Prostate gland (tissue), 2 donors: Measurements from ENCODE around the gene SND1. TPM values are rescaled to one million over a fixed set of nuclear protein-coding genes. Genes with fewer than 3 reads are reported as not detected.

ENCODE experiments used
- DNase-seq: peaks from one replicate; pipeline ENCODE4 v3.0.0-alpha.2; 2019; ENCODE audit warnings: low spot score
- H3K27ac ChIP-seq, 2 donors: fragments of 200-600 bp; sonication (generic); 2 replicates each; pipeline ENCODE4 v1.5.1; 2017 to 2019
- H3K27me3 ChIP-seq: fragments of 200-600 bp; sonication (generic); replicated peaks from 2 replicates; pipeline ENCODE4 v1.5.1; 2019; ENCODE audit not compliant: insufficient read depth
- H3K36me3 ChIP-seq, 2 donors: fragments of 200-600 bp; sonication (generic); 1 replicate in 1 of 2; 2 replicates in 1 of 2; pipeline versions ENCODE4 v1.5.1 to v1.8.1; 2017 to 2019
- H3K4me1 ChIP-seq: fragments of 200-600 bp; sonication (generic); replicated peaks from 2 replicates; pipeline ENCODE4 v1.5.1; 2019
- H3K4me3 ChIP-seq, 2 donors: fragments of 200-600 bp; sonication (generic); 2 replicates each; pipeline ENCODE4 v1.5.1; 2017 to 2019
- H3K9me3 ChIP-seq: fragments of 200-600 bp; sonication (generic); 2 replicates; pipeline ENCODE4 v1.5.1; 2017
- CTCF ChIP-seq, 4 experiments: fragments of 200-600 bp in 2 of 4; fragments of 450-650 bp in 2 of 4; sonication (generic) in 2 of 4; IDR thresholded peaks; 1 replicate in 3 of 4; 2 replicates in 1 of 4; pipeline ENCODE4 v1.5.1; 2016 to 2019; ENCODE audit warnings: antibody characterized with exemption in 4 of 4, mild to moderate bottlenecking in 2 of 4, moderate library complexity in 2 of 4
- POLR2A ChIP-seq: fragments of 450-650 bp; IDR thresholded peaks from one replicate; pipeline ENCODE4 v1.6.1; 2016; ENCODE audit warnings: antibody characterized with exemption, mild to moderate bottlenecking
- POLR2AphosphoS5 ChIP-seq: sonication (generic); formaldehyde crosslinking; IDR thresholded peaks from one replicate; pipeline ENCODE4 v1.6.1; 2017; ENCODE audit warnings: antibody characterized with exemption
- WGBS: methylation state at CpG from one replicate; pipeline ENCODE4 v1.1.5; 2018; 5-methylcytosine and 5-hydroxymethylcytosine counted together
- intact Hi-C: fragments of 100-400 bp; cut with DNase I; formaldehyde crosslinking; loops from one replicate; pipeline ENCODE4 v1.14.2; 2022
- total RNA-seq, 2 donors: library from RNA; depleted of rRNA; stranded (reverse); fragments of >200 nt; gene quantifications; one replicate each; pipeline ENCODE4 v1.1.0, GENCODE V29; 2016

The SND1 gene
- total RNA-seq, 2 donors from 2014 or later = 175 to 190 TPM

DNA sequence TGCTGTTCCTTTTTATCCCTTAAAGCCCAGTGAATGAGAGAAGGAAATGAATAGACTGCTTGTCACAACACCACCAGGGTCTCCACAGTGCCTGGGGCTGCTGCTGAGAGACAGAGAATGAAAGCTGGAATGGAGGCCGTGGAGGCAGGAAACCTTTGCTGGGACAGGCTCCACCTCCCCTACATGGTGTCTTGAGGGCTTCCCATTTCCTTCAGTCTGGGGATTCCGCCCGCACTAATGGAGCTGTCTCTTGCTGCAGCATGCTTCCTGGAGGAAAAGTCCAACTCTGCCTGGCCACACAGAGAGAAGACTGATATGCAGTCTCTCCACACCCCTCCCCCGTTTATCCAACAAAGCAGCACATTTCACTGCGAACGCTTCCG is 324.7 kb downstream of the SND1 start:
- TF ChIP-seq POLR2A (no peak), CTCF (IDR thresholded peaks at IDR 0.05) (no peak), POLR2AphosphoS5 (no peak)
- H3K27ac ChIP-seq = no peak overlapping the region
- H3K4me1 ChIP-seq = no peaks in the 10 kb centered on the region
- no peaks in the 10 kb centered on the region for H3K27me3 ChIP-seq
- H3K9me3 ChIP-seq = no peaks in the 10 kb centered on the region
- intact Hi-C loops = no loop called here
- H3K36me3 ChIP-seq = no peaks in the 10 kb centered on the region
- WGBS = 97% methylated on average over 7 of the region's 7 CpGs
- H3K4me3 ChIP-seq = no peak overlapping the region
- DNase-seq = no peak

GRCh38 chr7:127978421-127978820 is 326.4 kb downstream of the SND1 start:
- intact Hi-C loops = no loop called here
- WGBS = 98% methylated on average over 4 of the region's 4 CpGs
- no peak overlapping the region for H3K4me3 ChIP-seq
- no peaks in the 10 kb centered on the region for H3K27me3 ChIP-seq
- H3K4me1 ChIP-seq = no peaks in the 10 kb centered on the region
- DNase-seq = no peak
- H3K27ac ChIP-seq = no peak overlapping the region
- no peaks in the 10 kb centered on the region for H3K9me3 ChIP-seq
- TF ChIP-seq POLR2AphosphoS5 (no peak), CTCF (IDR thresholded peaks at IDR 0.05) (no peak), POLR2A (no peak)
- H3K36me3 ChIP-seq = no peaks in the 10 kb centered on the region

DNA sequence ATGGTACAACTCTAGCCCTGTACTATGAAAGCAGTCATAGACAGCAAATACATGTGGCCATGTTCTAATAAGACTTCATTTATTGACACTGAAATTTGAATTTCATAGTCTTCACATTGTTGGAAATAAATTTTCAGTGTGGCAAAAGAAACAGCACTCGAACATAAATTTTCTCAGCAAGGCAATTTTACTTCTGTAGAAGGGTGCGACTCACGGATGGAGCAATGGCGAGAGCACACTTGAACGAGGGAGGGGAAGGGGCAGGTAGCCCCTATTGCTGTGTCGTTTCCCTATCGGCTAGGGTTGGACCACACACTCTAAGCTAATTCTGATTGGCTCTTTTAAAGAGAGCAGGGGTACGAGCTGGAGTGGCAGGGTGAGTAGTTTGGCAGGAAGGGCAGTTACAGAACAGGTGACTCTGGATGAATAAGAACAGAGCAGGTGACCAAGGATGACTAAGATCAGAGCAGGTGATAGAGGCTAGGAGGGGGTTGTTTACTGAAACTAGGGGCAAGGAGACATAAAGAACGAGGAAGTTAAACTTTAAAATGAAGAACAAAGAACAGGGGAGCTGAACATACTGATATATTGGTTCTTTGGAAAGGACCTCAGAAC is 327.2 kb downstream of the SND1 start:
- Histone ChIP-seq H3K27ac (no peak overlapping the region), H3K4me3 (no peak overlapping the region), H3K9me3 (no peaks in the 10 kb centered on the region), H3K4me1 (no peaks in the 10 kb centered on the region), H3K36me3 (no peaks in the 10 kb centered on the region), H3K27me3 (no peaks in the 10 kb centered on the region)
- 91% methylated on average over 9 of the region's 9 CpGs for whole genome bisulfite sequencing
- TF ChIP-seq CTCF (IDR thresholded peaks at IDR 0.05) = no peak
- intact Hi-C loops = no loop called here
- DNase-seq = no peak

- no peak overlapping the region for H3K27ac ChIP-seq
- no peaks in the 10 kb centered on the region for H3K27me3 ChIP-seq
- intact Hi-C loops = no loop called here
- TF ChIP-seq POLR2A (no peak), POLR2AphosphoS5 (no peak)
- no peaks in the 10 kb centered on the region for H3K9me3 ChIP-seq
- no peaks in the 10 kb centered on the region for H3K36me3 ChIP-seq
- DNase-seq = no peak
- H3K4me3 ChIP-seq = no peak overlapping the region
- H3K4me1 ChIP-seq = no peaks in the 10 kb centered on the region
Measured at GRCh38 chr7:127979728-127980126, 327.7 kb downstream of the SND1 start.

- intact Hi-C loops = no loop called here
- H3K4me1 ChIP-seq = no peaks in the 10 kb centered on the region
- 74% methylated on average over 1 of the region's 1 CpG for WGBS
Measured at GRCh38 chr7:127980901-127981300, 328.9 kb downstream of the SND1 start.

More at GRCh38 chr7:127980901-127981300, 328.9 kb downstream of the SND1 start:
- TF ChIP-seq POLR2AphosphoS5 (no peak), POLR2A (no peak), CTCF (IDR thresholded peaks at IDR 0.05) (no peak)
- no peak for DNase-seq
- Histone ChIP-seq H3K9me3 (no peaks in the 10 kb centered on the region), H3K36me3 (no peaks in the 10 kb centered on the region), H3K27ac (no peak overlapping the region), H3K27me3 (no peaks in the 10 kb centered on the region), H3K4me3 (no peak overlapping the region)
